Esophagus muscularis mucosa (tissue), 3 donors: ENCODE results near the gene AREL1.

ENCODE experiments used
- POLR2A ChIP-seq: fragments of 450-650 bp; IDR thresholded peaks from one replicate; pipeline ENCODE4 v1.6.1; 2017; ENCODE audit warnings: antibody characterized with exemption, moderate library complexity, mild to moderate bottlenecking, low read depth
- TF ChIP-seq, protein P1 (sequence below), 3 experiments: fragments of 200-600 bp in 2 of 3; fragments of 450-650 bp in 1 of 3; sonication (generic) in 2 of 3; IDR thresholded peaks; one replicate each; pipeline ENCODE4 v1.5.1; 2017 to 2019; ENCODE audit warnings: antibody characterized with exemption in 3 of 3, mild to moderate bottlenecking in 2 of 3, moderate library complexity in 1 of 3

DNA sequence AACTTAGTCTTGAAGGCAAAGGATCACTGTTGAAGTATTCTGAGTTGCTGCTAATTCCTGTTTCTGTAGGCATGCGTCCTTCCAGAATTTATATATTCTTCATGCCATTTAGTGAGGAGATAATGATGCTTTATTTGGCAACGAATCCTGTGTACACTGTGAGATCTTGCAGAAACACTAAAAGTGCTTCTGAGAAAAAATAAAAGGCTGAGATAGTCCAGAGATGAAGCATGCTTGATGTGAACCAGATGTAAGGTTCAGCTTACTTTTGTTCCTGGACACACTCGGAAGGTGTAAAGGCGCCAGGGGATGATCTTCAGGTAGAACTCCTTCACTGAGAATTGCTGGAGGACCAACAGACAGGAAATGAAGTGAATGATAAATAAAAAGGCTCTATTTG, 39.1 kb downstream of the AREL1 start:
- no peak for TF ChIP-seq POLR2A
- TF ChIP-seq, protein P1, sequence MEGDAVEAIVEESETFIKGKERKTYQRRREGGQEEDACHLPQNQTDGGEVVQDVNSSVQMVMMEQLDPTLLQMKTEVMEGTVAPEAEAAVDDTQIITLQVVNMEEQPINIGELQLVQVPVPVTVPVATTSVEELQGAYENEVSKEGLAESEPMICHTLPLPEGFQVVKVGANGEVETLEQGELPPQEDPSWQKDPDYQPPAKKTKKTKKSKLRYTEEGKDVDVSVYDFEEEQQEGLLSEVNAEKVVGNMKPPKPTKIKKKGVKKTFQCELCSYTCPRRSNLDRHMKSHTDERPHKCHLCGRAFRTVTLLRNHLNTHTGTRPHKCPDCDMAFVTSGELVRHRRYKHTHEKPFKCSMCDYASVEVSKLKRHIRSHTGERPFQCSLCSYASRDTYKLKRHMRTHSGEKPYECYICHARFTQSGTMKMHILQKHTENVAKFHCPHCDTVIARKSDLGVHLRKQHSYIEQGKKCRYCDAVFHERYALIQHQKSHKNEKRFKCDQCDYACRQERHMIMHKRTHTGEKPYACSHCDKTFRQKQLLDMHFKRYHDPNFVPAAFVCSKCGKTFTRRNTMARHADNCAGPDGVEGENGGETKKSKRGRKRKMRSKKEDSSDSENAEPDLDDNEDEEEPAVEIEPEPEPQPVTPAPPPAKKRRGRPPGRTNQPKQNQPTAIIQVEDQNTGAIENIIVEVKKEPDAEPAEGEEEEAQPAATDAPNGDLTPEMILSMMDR (IDR thresholded peaks at IDR 0.05) = no peak
